Stimulated activated memory B cell treated with anti-CD40 and anti-IgM and Interleukin-4, amounts not matched to agents 10 μg/mL and 1 μg/mL and 100 μg/mL, for 72 hours (primary cell): ENCODE data around the gene SPTBN1.

Experiments used
- ATAC-seq: fragments of 150-1000 bp; cut with Tn5 transposase; 2 replicates; pipeline ENCODE4 v1.10.0; 2021
- H3K27ac Mint-ChIP-seq: one replicate; pipeline ENCODE4 v1.8.0; 2022; ENCODE audit warnings: mild to moderate bottlenecking, mixed read lengths
- H3K27me3 Mint-ChIP-seq: one replicate; pipeline ENCODE4 v1.8.0; 2022; ENCODE audit warnings: mixed read lengths
- H3K36me3 Mint-ChIP-seq: one replicate; pipeline ENCODE4 v1.8.0; 2022; ENCODE audit warnings: mixed read lengths
- H3K4me1 Mint-ChIP-seq: one replicate; pipeline ENCODE4 v1.8.0; 2022; ENCODE audit warnings: mixed read lengths
- H3K4me3 Mint-ChIP-seq: one replicate; pipeline ENCODE4 v1.8.0; 2022; ENCODE audit warnings: mild to moderate bottlenecking, moderate library complexity, mixed read lengths
- H3K9me3 Mint-ChIP-seq: one replicate; pipeline ENCODE4 v1.8.0; 2022; ENCODE audit warnings: mixed read lengths

SPTBN1 gene

GRCh38 chr2:54593249-54593648, 137.1 kb downstream of the SPTBN1 start:
- H3K4me1 Mint-ChIP-seq: peaks cover 87% of the 10 kb centered on the region
- peak overlapping the region; percentile 39 for H3K4me3 Mint-ChIP-seq
- H3K36me3 Mint-ChIP-seq: peaks cover 13% of the 10 kb centered on the region
- no peaks in the 10 kb centered on the region for H3K9me3 Mint-ChIP-seq
- no peaks in the 10 kb centered on the region for H3K27me3 Mint-ChIP-seq
- ATAC-seq: no peak
- peak overlapping the region; percentile 88 for H3K27ac Mint-ChIP-seq

GRCh38 chr2:54594048-54594447, 137.9 kb downstream of the SPTBN1 start:
- Mint-ChIP-seq H3K9me3 (no peaks in the 10 kb centered on the region), H3K27ac (peak overlapping the region; percentile 88), H3K36me3 (peaks cover 18% of the 10 kb centered on the region), H3K27me3 (no peaks in the 10 kb centered on the region), H3K4me1 (peaks cover 90% of the 10 kb centered on the region), H3K4me3 (no peak overlapping the region)
- ATAC-seq: peak; percentile 62

GRCh38 chr2:54595161-54595803, 139.2 kb downstream of the SPTBN1 start:
- Mint-ChIP-seq H3K4me1 (peaks cover 88% of the 10 kb centered on the region), H3K36me3 (peaks cover 30% of the 10 kb centered on the region), H3K9me3 (no peaks in the 10 kb centered on the region), H3K27me3 (no peaks in the 10 kb centered on the region), H3K4me3 (no peak overlapping the region), H3K27ac (peak overlapping the region; percentile 88)
- no peak for ATAC-seq

- peak; percentile 46 for ATAC-seq
- H3K36me3 Mint-ChIP-seq: peaks cover 32% of the 10 kb centered on the region
- peak overlapping the region; percentile 65 for H3K4me3 Mint-ChIP-seq
- peaks cover 88% of the 10 kb centered on the region for H3K4me1 Mint-ChIP-seq
- peak overlapping the region; percentile 88 for H3K27ac Mint-ChIP-seq
- no peaks in the 10 kb centered on the region for H3K9me3 Mint-ChIP-seq
- no peaks in the 10 kb centered on the region for H3K27me3 Mint-ChIP-seq
These were observed 140.1 kb downstream of the SPTBN1 start for GRCh38 chr2:54595999-54596902.

- H3K4me3 Mint-ChIP-seq: peak overlapping the region; percentile 65
- peak; percentile 47 for ATAC-seq
- H3K9me3 Mint-ChIP-seq: no peaks in the 10 kb centered on the region
- no peaks in the 10 kb centered on the region for H3K27me3 Mint-ChIP-seq
- peaks cover 33% of the 10 kb centered on the region for H3K36me3 Mint-ChIP-seq
- peaks cover 92% of the 10 kb centered on the region for H3K4me1 Mint-ChIP-seq
- H3K27ac Mint-ChIP-seq: peak overlapping the region; percentile 88
These were observed 141.2 kb downstream of the SPTBN1 start for GRCh38 chr2:54597153-54597848.

GRCh38 chr2:54598347-54599325, 142.5 kb downstream of the SPTBN1 start:
- Mint-ChIP-seq H3K27me3 (no peaks in the 10 kb centered on the region), H3K4me1 (peaks cover 92% of the 10 kb centered on the region), H3K9me3 (no peaks in the 10 kb centered on the region), H3K4me3 (no peak overlapping the region), H3K36me3 (peaks cover 34% of the 10 kb centered on the region), H3K27ac (peak overlapping the region; percentile 88)
- no peak for ATAC-seq

- no peak overlapping the region for H3K4me3 Mint-ChIP-seq
- ATAC-seq: no peak
- H3K4me1 Mint-ChIP-seq: peaks cover 92% of the 10 kb centered on the region
- H3K9me3 Mint-ChIP-seq: no peaks in the 10 kb centered on the region
- no peak overlapping the region for H3K27ac Mint-ChIP-seq
- H3K36me3 Mint-ChIP-seq: peaks cover 34% of the 10 kb centered on the region
- no peaks in the 10 kb centered on the region for H3K27me3 Mint-ChIP-seq
These were observed 143.2 kb downstream of the SPTBN1 start for GRCh38 chr2:54599326-54599710.

- Mint-ChIP-seq H3K4me3 (no peak overlapping the region), H3K4me1 (peaks cover 92% of the 10 kb centered on the region), H3K27ac (peak overlapping the region; percentile 46), H3K9me3 (no peaks in the 10 kb centered on the region), H3K27me3 (no peaks in the 10 kb centered on the region), H3K36me3 (peaks cover 34% of the 10 kb centered on the region)
- no peak for ATAC-seq
These were observed 143.8 kb downstream of the SPTBN1 start for GRCh38 chr2:54599914-54600313.

GRCh38 chr2:54601339-54601738, 145.2 kb downstream of the SPTBN1 start:
- Mint-ChIP-seq H3K9me3 (no peaks in the 10 kb centered on the region), H3K27me3 (no peaks in the 10 kb centered on the region), H3K4me3 (no peak overlapping the region), H3K36me3 (peaks cover 29% of the 10 kb centered on the region), H3K27ac (peak overlapping the region; percentile 56), H3K4me1 (peaks cover 92% of the 10 kb centered on the region)
- no peak for ATAC-seq

- Mint-ChIP-seq H3K27me3 (no peaks in the 10 kb centered on the region), H3K4me1 (peaks cover 79% of the 10 kb centered on the region), H3K36me3 (peaks cover 31% of the 10 kb centered on the region), H3K4me3 (no peak overlapping the region), H3K9me3 (no peaks in the 10 kb centered on the region), H3K27ac (peak overlapping the region; percentile 56)
- no peak for ATAC-seq
These were observed 146.7 kb downstream of the SPTBN1 start for GRCh38 chr2:54602736-54603322.

GRCh38 chr2:54603357-54603756, 147.2 kb downstream of the SPTBN1 start:
- no peaks in the 10 kb centered on the region for H3K27me3 Mint-ChIP-seq
- H3K27ac Mint-ChIP-seq: peak overlapping the region; percentile 56
- no peak overlapping the region for H3K4me3 Mint-ChIP-seq
- ATAC-seq: no peak
- peaks cover 36% of the 10 kb centered on the region for H3K36me3 Mint-ChIP-seq
- peaks cover 2% of the 10 kb centered on the region for H3K9me3 Mint-ChIP-seq
- peaks cover 79% of the 10 kb centered on the region for H3K4me1 Mint-ChIP-seq

- no peaks in the 10 kb centered on the region for H3K27me3 Mint-ChIP-seq
- peaks cover 2% of the 10 kb centered on the region for H3K9me3 Mint-ChIP-seq
- H3K27ac Mint-ChIP-seq: peak overlapping the region; percentile 56
These were observed 147.7 kb downstream of the SPTBN1 start for GRCh38 chr2:54603796-54604195.

GRCh38 chr2:54604871-54605270, 148.7 kb downstream of the SPTBN1 start:
- peaks cover 87% of the 10 kb centered on the region for H3K4me1 Mint-ChIP-seq
- peak overlapping the region; percentile 56 for H3K27ac Mint-ChIP-seq
- ATAC-seq: no peak
- peaks cover 2% of the 10 kb centered on the region for H3K9me3 Mint-ChIP-seq
- no peaks in the 10 kb centered on the region for H3K27me3 Mint-ChIP-seq
- peaks cover 32% of the 10 kb centered on the region for H3K36me3 Mint-ChIP-seq
- peak overlapping the region; percentile 7 for H3K4me3 Mint-ChIP-seq

More at GRCh38 chr2:54603796-54604195, 147.7 kb downstream of the SPTBN1 start:
- Mint-ChIP-seq H3K4me1 (peaks cover 79% of the 10 kb centered on the region), H3K4me3 (no peak overlapping the region), H3K36me3 (peaks cover 35% of the 10 kb centered on the region)
- ATAC-seq: no peak

GRCh38 chr2:54605836-54606235, 149.7 kb downstream of the SPTBN1 start:
- Mint-ChIP-seq H3K4me3 (no peak overlapping the region), H3K9me3 (peaks cover 2% of the 10 kb centered on the region), H3K27ac (peak overlapping the region; percentile 56), H3K4me1 (peaks cover 88% of the 10 kb centered on the region), H3K36me3 (peaks cover 27% of the 10 kb centered on the region), H3K27me3 (no peaks in the 10 kb centered on the region)
- ATAC-seq: no peak
